LNCAP (cell line): ENCODE measurements around the gene CELSR2.

ENCODE experiments used
- TF ChIP-seq, protein P1 (sequence below): fragments of 450-650 bp; IDR thresholded peaks from 2 replicates; pipeline ENCODE4 v1.5.1; 2017; ENCODE audit warnings: mild to moderate bottlenecking

CELSR2 gene

DNA sequence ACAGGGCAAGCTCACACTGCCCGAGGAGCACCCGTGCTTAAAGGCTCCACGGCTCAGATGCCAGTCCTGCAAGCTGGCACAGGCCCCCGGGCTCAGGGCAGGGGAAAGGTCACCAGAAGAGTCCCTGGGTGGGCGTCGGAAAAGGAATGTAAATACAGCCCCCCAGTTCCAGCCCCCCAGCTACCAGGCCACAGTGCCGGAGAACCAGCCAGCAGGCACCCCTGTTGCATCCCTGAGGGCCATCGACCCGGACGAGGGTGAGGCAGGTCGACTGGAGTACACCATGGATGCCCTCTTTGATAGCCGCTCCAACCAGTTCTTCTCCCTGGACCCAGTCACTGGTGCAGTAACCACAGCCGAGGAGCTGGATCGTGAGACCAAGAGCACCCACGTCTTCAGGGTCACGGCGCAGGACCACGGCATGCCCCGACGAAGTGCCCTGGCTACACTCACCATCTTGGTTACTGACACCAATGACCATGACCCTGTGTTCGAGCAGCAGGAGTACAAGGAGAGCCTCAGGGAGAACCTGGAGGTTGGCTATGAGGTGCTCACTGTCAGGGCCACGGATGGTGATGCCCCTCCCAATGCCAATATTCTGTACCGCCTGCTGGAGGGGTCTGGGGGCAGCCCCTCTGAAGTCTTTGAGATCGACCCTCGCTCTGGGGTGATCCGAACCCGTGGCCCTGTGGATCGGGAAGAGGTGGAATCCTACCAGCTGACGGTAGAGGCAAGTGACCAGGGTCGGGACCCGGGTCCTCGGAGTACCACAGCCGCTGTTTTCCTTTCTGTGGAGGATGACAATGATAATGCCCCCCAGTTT is 1.3 kb downstream of the CELSR2 start:
- TF ChIP-seq, protein P1, sequence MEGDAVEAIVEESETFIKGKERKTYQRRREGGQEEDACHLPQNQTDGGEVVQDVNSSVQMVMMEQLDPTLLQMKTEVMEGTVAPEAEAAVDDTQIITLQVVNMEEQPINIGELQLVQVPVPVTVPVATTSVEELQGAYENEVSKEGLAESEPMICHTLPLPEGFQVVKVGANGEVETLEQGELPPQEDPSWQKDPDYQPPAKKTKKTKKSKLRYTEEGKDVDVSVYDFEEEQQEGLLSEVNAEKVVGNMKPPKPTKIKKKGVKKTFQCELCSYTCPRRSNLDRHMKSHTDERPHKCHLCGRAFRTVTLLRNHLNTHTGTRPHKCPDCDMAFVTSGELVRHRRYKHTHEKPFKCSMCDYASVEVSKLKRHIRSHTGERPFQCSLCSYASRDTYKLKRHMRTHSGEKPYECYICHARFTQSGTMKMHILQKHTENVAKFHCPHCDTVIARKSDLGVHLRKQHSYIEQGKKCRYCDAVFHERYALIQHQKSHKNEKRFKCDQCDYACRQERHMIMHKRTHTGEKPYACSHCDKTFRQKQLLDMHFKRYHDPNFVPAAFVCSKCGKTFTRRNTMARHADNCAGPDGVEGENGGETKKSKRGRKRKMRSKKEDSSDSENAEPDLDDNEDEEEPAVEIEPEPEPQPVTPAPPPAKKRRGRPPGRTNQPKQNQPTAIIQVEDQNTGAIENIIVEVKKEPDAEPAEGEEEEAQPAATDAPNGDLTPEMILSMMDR: no peak

DNA sequence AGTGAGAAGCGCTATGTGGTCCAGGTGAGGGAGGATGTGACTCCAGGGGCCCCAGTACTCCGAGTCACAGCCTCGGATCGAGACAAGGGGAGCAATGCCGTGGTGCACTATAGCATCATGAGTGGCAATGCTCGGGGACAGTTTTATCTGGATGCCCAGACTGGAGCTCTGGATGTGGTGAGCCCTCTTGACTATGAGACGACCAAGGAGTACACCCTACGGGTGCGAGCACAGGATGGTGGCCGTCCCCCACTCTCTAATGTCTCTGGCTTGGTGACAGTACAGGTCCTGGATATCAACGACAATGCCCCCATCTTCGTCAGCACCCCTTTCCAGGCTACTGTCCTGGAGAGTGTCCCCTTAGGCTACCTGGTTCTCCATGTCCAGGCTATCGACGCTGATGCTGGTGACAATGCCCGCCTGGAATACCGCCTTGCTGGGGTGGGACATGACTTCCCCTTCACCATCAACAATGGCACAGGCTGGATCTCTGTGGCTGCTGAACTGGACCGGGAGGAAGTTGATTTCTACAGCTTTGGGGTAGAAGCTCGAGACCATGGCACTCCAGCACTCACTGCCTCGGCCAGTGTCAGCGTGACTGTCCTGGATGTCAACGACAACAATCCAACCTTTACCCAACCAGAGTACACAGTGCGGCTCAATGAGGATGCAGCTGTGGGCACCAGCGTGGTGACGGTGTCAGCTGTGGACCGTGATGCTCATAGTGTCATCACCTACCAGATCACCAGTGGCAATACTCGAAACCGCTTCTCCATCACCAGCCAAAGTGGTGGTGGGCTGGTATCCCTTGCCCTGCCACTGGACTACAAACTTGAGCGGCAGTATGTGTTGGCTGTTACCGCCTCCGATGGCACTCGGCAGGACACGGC is 2.2 kb downstream of the CELSR2 start:
- TF ChIP-seq, protein P1: no peak

DNA sequence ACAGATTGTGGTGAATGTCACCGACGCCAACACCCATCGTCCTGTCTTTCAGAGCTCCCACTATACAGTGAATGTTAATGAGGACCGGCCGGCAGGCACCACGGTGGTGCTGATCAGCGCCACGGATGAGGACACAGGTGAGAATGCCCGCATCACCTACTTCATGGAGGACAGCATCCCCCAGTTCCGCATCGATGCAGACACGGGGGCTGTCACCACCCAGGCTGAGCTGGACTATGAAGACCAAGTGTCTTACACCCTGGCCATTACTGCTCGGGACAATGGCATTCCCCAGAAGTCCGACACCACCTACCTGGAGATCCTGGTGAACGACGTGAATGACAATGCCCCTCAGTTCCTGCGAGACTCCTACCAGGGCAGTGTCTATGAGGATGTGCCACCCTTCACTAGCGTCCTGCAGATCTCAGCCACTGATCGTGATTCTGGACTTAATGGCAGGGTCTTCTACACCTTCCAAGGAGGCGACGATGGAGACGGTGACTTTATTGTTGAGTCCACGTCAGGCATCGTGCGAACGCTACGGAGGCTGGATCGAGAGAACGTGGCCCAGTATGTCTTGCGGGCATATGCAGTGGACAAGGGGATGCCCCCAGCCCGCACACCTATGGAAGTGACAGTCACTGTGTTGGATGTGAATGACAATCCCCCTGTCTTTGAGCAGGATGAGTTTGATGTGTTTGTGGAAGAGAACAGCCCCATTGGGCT is 3.0 kb downstream of the CELSR2 start:
- TF ChIP-seq, protein P1: no peak

DNA sequence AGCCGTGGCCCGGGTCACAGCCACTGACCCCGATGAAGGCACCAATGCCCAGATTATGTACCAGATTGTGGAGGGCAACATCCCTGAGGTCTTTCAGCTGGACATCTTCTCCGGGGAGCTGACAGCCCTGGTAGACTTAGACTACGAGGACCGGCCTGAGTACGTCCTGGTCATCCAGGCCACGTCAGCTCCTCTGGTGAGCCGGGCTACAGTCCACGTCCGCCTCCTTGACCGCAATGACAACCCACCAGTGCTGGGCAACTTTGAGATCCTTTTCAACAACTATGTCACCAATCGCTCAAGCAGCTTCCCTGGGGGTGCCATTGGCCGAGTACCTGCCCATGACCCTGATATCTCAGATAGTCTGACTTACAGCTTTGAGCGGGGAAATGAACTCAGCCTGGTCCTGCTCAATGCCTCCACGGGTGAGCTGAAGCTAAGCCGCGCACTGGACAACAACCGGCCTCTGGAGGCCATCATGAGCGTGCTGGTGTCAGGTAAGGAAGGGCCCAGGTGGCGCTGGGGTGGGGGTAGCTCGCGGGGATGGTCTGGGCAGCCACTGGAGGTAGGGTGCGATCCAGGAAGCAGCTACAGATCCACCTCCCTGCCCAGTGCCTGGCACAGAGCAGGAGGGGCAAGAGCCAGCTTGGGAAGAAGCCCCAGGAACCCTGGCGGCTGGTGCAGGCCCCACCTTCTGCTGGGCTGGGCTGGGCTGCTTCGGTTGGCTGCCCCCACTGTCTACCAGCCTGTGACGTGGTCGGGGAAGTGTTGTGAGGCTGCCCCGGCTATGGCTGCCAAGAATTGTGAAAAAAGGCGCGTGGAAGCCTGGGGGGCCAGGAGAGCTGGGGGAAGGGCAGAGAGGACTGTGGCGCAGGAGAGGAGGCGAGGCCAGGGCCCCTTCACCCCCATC is 3.8 kb downstream of the CELSR2 start:
- TF ChIP-seq, protein P1: no peak

DNA sequence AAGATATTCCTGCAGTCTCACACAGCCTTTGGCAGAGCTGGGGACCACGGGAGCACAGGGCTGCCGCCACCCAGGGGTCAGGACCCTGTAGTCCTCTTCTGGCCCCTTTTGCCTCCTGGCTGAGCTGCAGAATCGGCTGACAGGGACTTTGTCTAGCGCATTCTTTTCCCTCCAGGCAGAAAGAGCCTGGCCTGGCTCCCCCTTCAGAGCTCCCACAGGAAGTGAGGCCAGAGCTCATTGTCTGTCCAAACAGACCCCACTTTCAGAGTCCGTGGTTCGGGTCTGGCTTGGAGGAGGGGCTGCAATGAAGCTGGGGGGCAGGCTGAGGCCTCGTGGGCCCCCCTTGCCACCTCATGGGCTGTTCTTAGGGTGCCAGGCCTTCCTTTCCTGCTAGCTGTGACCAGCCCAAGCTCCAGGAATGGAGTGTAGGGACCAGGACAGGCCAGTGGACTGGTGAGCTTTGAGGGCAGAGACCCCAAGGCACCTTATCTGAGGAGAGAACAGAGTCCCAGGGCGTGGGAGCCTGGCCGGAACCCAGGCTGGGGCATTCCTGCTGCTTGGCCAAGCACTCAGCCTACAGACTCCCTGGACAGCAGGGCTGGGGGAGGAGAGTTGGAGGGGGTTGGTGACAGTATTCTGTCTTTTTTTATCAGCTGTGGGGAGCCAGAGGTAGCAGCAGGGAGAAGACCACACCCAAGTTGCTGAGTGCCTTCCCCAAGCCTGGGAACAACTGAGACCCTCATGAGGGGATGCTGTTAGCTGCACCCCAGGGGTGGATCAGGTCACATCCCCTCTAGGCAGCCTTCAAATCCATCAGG is 4.7 kb downstream of the CELSR2 start:
- TF ChIP-seq, protein P1: no peak

DNA sequence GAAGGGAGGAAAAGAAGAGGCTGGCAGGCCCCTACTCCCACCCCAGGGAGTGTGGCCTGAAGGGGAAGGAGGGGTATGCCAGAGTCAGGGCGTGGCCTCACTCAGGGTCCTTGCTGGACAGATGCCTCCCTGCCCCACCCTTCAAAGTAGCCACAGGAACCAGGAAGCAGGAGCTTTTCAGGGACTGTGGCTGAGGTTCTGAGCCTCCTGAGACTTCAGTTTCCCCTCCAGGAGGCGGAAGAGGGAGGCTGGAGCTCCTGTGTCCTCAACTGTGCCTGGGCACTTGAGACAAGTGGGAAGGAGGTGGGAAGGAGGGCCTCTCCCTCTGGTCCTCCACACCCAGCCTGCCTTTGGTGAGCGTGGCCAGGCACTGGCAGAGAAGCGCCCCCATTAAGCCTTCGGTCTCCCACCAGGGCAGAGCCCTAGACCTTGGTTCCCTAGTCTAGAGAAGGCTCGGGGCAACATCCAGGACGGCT is 5.3 kb downstream of the CELSR2 start:
- TF ChIP-seq, protein P1: no peak
